ENCODE results near the gene COX7B2. TPM values are rescaled to one million over a fixed set of nuclear protein-coding genes. Genes with fewer than 3 reads are reported as not detected.

Gene COX7B2
- total RNA-seq, 1 experiment from 2014 or later: not detected

GRCh38 chr4:46817806-46818205 is 91.2 kb downstream of the COX7B2 start:
- no peak overlapping the region for H3K27ac ChIP-seq (ENCODE audit: low read depth, low read length, poor library complexity, severe bottlenecking)
- H3K27me3 ChIP-seq (replicated peaks; ENCODE audit: insufficient read depth, low read depth, low read length, poor library complexity): no peaks in the 10 kb centered on the region
- TF ChIP-seq CTCF (conservative IDR thresholded peaks at IDR 0.05; ENCODE audit: low read depth, low read length) (no peak), EZH2 (IDR thresholded peaks at IDR 0.05; ENCODE audit: borderline replicate concordance, low read depth, low read length, poor library complexity, severe bottlenecking) (no peak)
- H3K4me3 ChIP-seq (ENCODE audit: low read depth, low read length, poor library complexity, severe bottlenecking): no peak overlapping the region
- BruUV-seq (replicated peaks): no TSS peak
- DNase-seq (ENCODE audit: low spot score): no peak
- CTCF ChIA-PET: no interaction called here
- H3K9me3 ChIP-seq (ENCODE audit: low read depth, low read length, poor library complexity, severe bottlenecking): no peaks in the 10 kb centered on the region
- H3K4me1 ChIP-seq (ENCODE audit: insufficient read depth, low read length, poor library complexity, severe bottlenecking): no peaks in the 10 kb centered on the region
- intact Hi-C loops (cut with micrococcal nuclease; ENCODE audit: unreplicated experiment): loop anchor here (5.0 kb wide), 1 partner anchor 51 kb away; no protein-coding TSS in a partner anchor
- POLR2A ChIA-PET (ENCODE audit: low non-redundant PET): no interaction called here
- no peaks in the 10 kb centered on the region for H3K36me3 ChIP-seq (ENCODE audit: insufficient read depth, low read length, poor library complexity, severe bottlenecking)

- no TSS peak for BruUV-seq (replicated peaks)
- CTCF ChIA-PET: no interaction called here
- POLR2A ChIA-PET (ENCODE audit: low non-redundant PET): no interaction called here
- DNase-seq (ENCODE audit: low spot score): no peak
- H3K4me3 ChIP-seq (ENCODE audit: low read depth, low read length, poor library complexity, severe bottlenecking): no peak overlapping the region
- intact Hi-C loops (cut with micrococcal nuclease; ENCODE audit: unreplicated experiment): loop anchor here (10.0 kb wide), 1 partner anchor 60 kb away; no protein-coding TSS in a partner anchor
- H3K27me3 ChIP-seq (replicated peaks; ENCODE audit: insufficient read depth, low read depth, low read length, poor library complexity): no peaks in the 10 kb centered on the region
- H3K27ac ChIP-seq (ENCODE audit: low read depth, low read length, poor library complexity, severe bottlenecking): no peak overlapping the region
- TF ChIP-seq CTCF (conservative IDR thresholded peaks at IDR 0.05; ENCODE audit: low read depth, low read length) (no peak), EZH2 (IDR thresholded peaks at IDR 0.05; ENCODE audit: borderline replicate concordance, low read depth, low read length, poor library complexity, severe bottlenecking) (no peak)
- no peaks in the 10 kb centered on the region for H3K36me3 ChIP-seq (ENCODE audit: insufficient read depth, low read length, poor library complexity, severe bottlenecking)
- no peaks in the 10 kb centered on the region for H3K4me1 ChIP-seq (ENCODE audit: insufficient read depth, low read length, poor library complexity, severe bottlenecking)
- H3K9me3 ChIP-seq (ENCODE audit: low read depth, low read length, poor library complexity, severe bottlenecking): no peaks in the 10 kb centered on the region
These were observed 104.1 kb downstream of the COX7B2 start for GRCh38 chr4:46804781-46805413.

GRCh38 chr4:46793036-46793435 is 116.0 kb downstream of the COX7B2 start:
- TF ChIP-seq CTCF (conservative IDR thresholded peaks at IDR 0.05; ENCODE audit: low read depth, low read length): no peak
- intact Hi-C loops (cut with micrococcal nuclease; ENCODE audit: unreplicated experiment): no loop called here
- Histone ChIP-seq H3K36me3 (ENCODE audit: insufficient read depth, low read length, poor library complexity, severe bottlenecking) (no peaks in the 10 kb centered on the region), H3K4me1 (ENCODE audit: insufficient read depth, low read length, poor library complexity, severe bottlenecking) (no peaks in the 10 kb centered on the region), H3K4me3 (ENCODE audit: low read depth, low read length, poor library complexity, severe bottlenecking) (no peak overlapping the region), H3K27me3 (replicated peaks; ENCODE audit: insufficient read depth, low read depth, low read length, poor library complexity) (no peaks in the 10 kb centered on the region), H3K9me3 (ENCODE audit: low read depth, low read length, poor library complexity, severe bottlenecking) (no peaks in the 10 kb centered on the region), H3K27ac (ENCODE audit: low read depth, low read length, poor library complexity, severe bottlenecking) (no peak overlapping the region)
- no peak for DNase-seq (ENCODE audit: low spot score)
- no TSS peak for BruUV-seq (replicated peaks)
- CTCF ChIA-PET: no interaction called here
- POLR2A ChIA-PET (ENCODE audit: low non-redundant PET): no interaction called here

Data from A673 (cell line).